H9 (cell line): ENCODE measurements around the gene TTC28. TPM values are rescaled to one million over a fixed set of nuclear protein-coding genes. Genes with fewer than 3 reads are reported as not detected.

Source experiments
- DNase-seq: peaks from one replicate; pipeline ENCODE4 v3.0.0-alpha.2; 2017
- H2AFZ ChIP-seq: one replicate; pipeline ENCODE4 v1.6.1; 2013; ENCODE audit warnings: mild to moderate bottlenecking, low read length, control low read depth, moderate library complexity
- H2AK5ac ChIP-seq: 2 replicates; pipeline ENCODE4 v1.6.1; 2013; ENCODE audit warnings: low read length, control low read depth, mixed read lengths; ENCODE audit not compliant: insufficient read length
- H2BK120ac ChIP-seq: one replicate; pipeline ENCODE4 v1.6.1; 2013; ENCODE audit warnings: low read depth, mild to moderate bottlenecking, low read length, control low read depth, inconsistent platforms; ENCODE audit not compliant: poor library complexity, severe bottlenecking
- H2BK12ac ChIP-seq: 2 replicates; pipeline ENCODE4 v1.6.1; 2013; ENCODE audit warnings: low read length, control low read depth, mixed read lengths, low read depth; ENCODE audit not compliant: insufficient read length
- H2BK15ac ChIP-seq: 2 replicates; pipeline ENCODE4 v1.6.1; 2013; ENCODE audit warnings: low read depth, low read length, control low read depth
- H2BK20ac ChIP-seq: one replicate; pipeline ENCODE4 v1.6.1; 2013; ENCODE audit warnings: low read depth, mild to moderate bottlenecking, low read length, control low read depth, inconsistent platforms; ENCODE audit not compliant: poor library complexity, severe bottlenecking
- H2BK5ac ChIP-seq: 2 replicates; pipeline ENCODE4 v1.6.1; 2013; ENCODE audit warnings: low read length, control low read depth, mixed read lengths; ENCODE audit not compliant: insufficient read length
- H3K14ac ChIP-seq: 2 replicates; pipeline ENCODE4 v1.6.1; 2013; ENCODE audit warnings: low read length, control low read depth; ENCODE audit not compliant: insufficient read depth
- H3K18ac ChIP-seq: 2 replicates; pipeline ENCODE4 v1.6.1; 2013; ENCODE audit warnings: low read depth, mild to moderate bottlenecking, mixed read lengths, low read length, control low read depth; ENCODE audit not compliant: insufficient read length
- H3K23ac ChIP-seq: 2 replicates; pipeline ENCODE4 v1.6.1; 2013; ENCODE audit warnings: low read length, control low read depth, mixed read lengths, low read depth; ENCODE audit not compliant: insufficient read length
- H3K23me2 ChIP-seq: 2 replicates; pipeline ENCODE4 v1.6.1; 2013; ENCODE audit warnings: low read depth, mild to moderate bottlenecking, mixed read lengths, low read length, control low read depth; ENCODE audit not compliant: insufficient read length, poor library complexity, severe bottlenecking
- H3K27ac ChIP-seq: 2 replicates; pipeline ENCODE4 v1.5.1; 2013; ENCODE audit warnings: low read length, control low read depth, mixed read lengths, low read depth; ENCODE audit not compliant: insufficient read length
- H3K27me3 ChIP-seq: 2 replicates; pipeline ENCODE4 v1.6.1; 2013; ENCODE audit warnings: low read length, control low read depth, inconsistent platforms; ENCODE audit not compliant: insufficient read depth
- H3K4ac ChIP-seq: 2 replicates; pipeline ENCODE4 v1.6.1; 2013; ENCODE audit warnings: low read depth, mild to moderate bottlenecking, control low read depth, inconsistent platforms, low read length, moderate library complexity
- H3K4me1 ChIP-seq: 2 replicates; pipeline ENCODE4 v1.6.1; 2013; ENCODE audit warnings: low read length, control low read depth, inconsistent platforms; ENCODE audit not compliant: insufficient read depth
- H3K4me2 ChIP-seq: 2 replicates; pipeline ENCODE4 v1.6.1; 2013; ENCODE audit warnings: low read length, control low read depth, mixed read lengths; ENCODE audit not compliant: insufficient read length, insufficient read depth
- H3K56ac ChIP-seq: 2 replicates; pipeline ENCODE4 v1.6.1; 2013; ENCODE audit warnings: low read depth, mild to moderate bottlenecking, mixed read lengths, low read length, control low read depth; ENCODE audit not compliant: insufficient read length
- H3K79me1 ChIP-seq: 2 replicates; pipeline ENCODE4 v1.6.1; 2013; ENCODE audit warnings: low read depth, mild to moderate bottlenecking, moderate library complexity, low read length, control low read depth, inconsistent platforms; ENCODE audit not compliant: insufficient read depth, poor library complexity, severe bottlenecking
- H3K79me2 ChIP-seq: 2 replicates; pipeline ENCODE4 v1.6.1; 2013; ENCODE audit warnings: low read length, control low read depth, inconsistent platforms; ENCODE audit not compliant: insufficient read depth
- H3K9ac ChIP-seq: 2 replicates; pipeline ENCODE4 v1.6.1; 2013; ENCODE audit warnings: low read length, control low read depth, mixed read lengths; ENCODE audit not compliant: insufficient read length; ENCODE audit errors: extremely low read depth
- H3K9me3 ChIP-seq: one replicate; pipeline ENCODE4 v1.6.1; 2013; ENCODE audit warnings: low read depth, low read length, inconsistent platforms; ENCODE audit not compliant: control insufficient read depth
- H3T11ph ChIP-seq: one replicate; pipeline ENCODE4 v1.6.1; 2013; ENCODE audit warnings: mild to moderate bottlenecking, low read length, control low read depth, inconsistent platforms
- H4K20me1 ChIP-seq: one replicate; pipeline ENCODE4 v1.6.1; 2013; ENCODE audit not compliant: control insufficient read depth, insufficient read length, insufficient read depth
- H4K5ac ChIP-seq: 2 replicates; pipeline ENCODE4 v1.6.1; 2013; ENCODE audit warnings: low read depth, mild to moderate bottlenecking, mixed read lengths, low read length, control low read depth; ENCODE audit not compliant: insufficient read length
- H4K8ac ChIP-seq: replicated peaks from 2 replicates; pipeline ENCODE4 v1.6.1; 2013; ENCODE audit warnings: low read length, control low read depth, mixed read lengths, low read depth; ENCODE audit not compliant: insufficient read length
- H4K91ac ChIP-seq: 2 replicates; pipeline ENCODE4 v1.6.1; 2013; ENCODE audit warnings: low read depth, mild to moderate bottlenecking, moderate library complexity, mixed read lengths, low read length, control low read depth; ENCODE audit not compliant: insufficient read length
- H3K27ac Mint-ChIP-seq, 3 experiments: 2 replicates in 2 of 3; 3 replicates in 1 of 3; pipeline ENCODE4 v1.8.0; 2020 to 2021; ENCODE audit warnings: mixed read lengths in 3 of 3, mild to moderate bottlenecking in 1 of 3, moderate library complexity in 1 of 3
- H3K27me3 Mint-ChIP-seq: 2 replicates; pipeline ENCODE4 v1.8.0; 2021; ENCODE audit warnings: low read depth, mild to moderate bottlenecking, moderate library complexity, mixed read lengths
- H3K36me3 Mint-ChIP-seq, 3 experiments: 2 replicates in 2 of 3; 3 replicates in 1 of 3; pipeline ENCODE4 v1.8.0; 2020 to 2021; ENCODE audit warnings: low read depth in 3 of 3, mixed read lengths in 3 of 3; ENCODE audit not compliant: insufficient read depth in 1 of 3
- H3K4me1 Mint-ChIP-seq, 2 experiments: 2 replicates each; pipeline ENCODE4 v1.8.0; 2020; ENCODE audit warnings: mixed read lengths in 2 of 2
- H3K4me3 Mint-ChIP-seq, 2 experiments: 2 replicates in 1 of 2; 3 replicates in 1 of 2; pipeline ENCODE4 v1.8.0; 2020 to 2021; ENCODE audit warnings: mild to moderate bottlenecking in 2 of 2, mixed read lengths in 2 of 2, moderate library complexity in 1 of 2
- H3K9me3 Mint-ChIP-seq, 2 experiments: 2 replicates in 1 of 2; 3 replicates in 1 of 2; pipeline ENCODE4 v1.8.0; 2020; ENCODE audit warnings: mild to moderate bottlenecking in 2 of 2, mixed read lengths in 2 of 2, moderate library complexity in 1 of 2
- CTCF ChIP-seq: fragments of 200-600 bp; sonication (generic); conservative IDR thresholded peaks from 3 replicates; pipeline ENCODE4 v1.8.0; 2021; ENCODE audit warnings: antibody characterized with exemption, mild to moderate bottlenecking
- WGBS: extraction: QIAGEN DNeasy Blood & Tissue Kit; methylation state at CpG from one replicate; pipeline ENCODE4 v1.1.7; 2013; ENCODE audit warnings: missing lambda C conversion rate, low lambda C conversion rate, mixed read lengths; ENCODE audit not compliant: insufficient read length; ENCODE audit errors: extremely low coverage; 5-methylcytosine and 5-hydroxymethylcytosine counted together
- total RNA-seq: library from RNA; stranded (reverse); gene quantifications from 2 replicates; pipeline ENCODE4 v1.2.1, GENCODE V29; 2021

Gene TTC28
- total RNA-seq, 1 experiment from 2014 or later = 13.6 TPM

- Histone ChIP-seq H2AK5ac (no peak overlapping the region), H3K4me1 (peaks cover 7% of the 10 kb centered on the region), H3K9ac (no peak overlapping the region), H3K79me2 (no peaks in the 10 kb centered on the region), H3T11ph (no peak overlapping the region), H4K8ac (no peak overlapping the region), H3K9me3 (no peaks in the 10 kb centered on the region), H3K56ac (no peak overlapping the region), H3K18ac (no peak overlapping the region), H2AFZ (no peak overlapping the region), H2BK120ac (no peak overlapping the region), H2BK12ac (no peak overlapping the region), H3K79me1 (no peaks in the 10 kb centered on the region), H3K27ac (no peak overlapping the region), H2BK15ac (no peak overlapping the region), H3K23me2 (no peaks in the 10 kb centered on the region), H3K4me2 (no peak overlapping the region), H3K27me3 (no peaks in the 10 kb centered on the region), H2BK5ac (no peak overlapping the region), H4K91ac (no peak overlapping the region), H3K4ac (no peak overlapping the region), H4K5ac (no peak overlapping the region), H3K14ac (no peak overlapping the region), H3K23ac (no peak overlapping the region), H4K20me1 (no peaks in the 10 kb centered on the region), H2BK20ac (no peak overlapping the region)
- H3K9me3 Mint-ChIP-seq = no peaks in the 10 kb centered on the region
- H3K4me1 Mint-ChIP-seq = peaks cover 32 to 41% of the 10 kb centered on the region in 2 experiments
- TF ChIP-seq CTCF = no peak
- DNase-seq = no peak
- no CpG with 5 or more reads among the region's 2 CpGs for WGBS
- H3K27me3 Mint-ChIP-seq = no peaks in the 10 kb centered on the region
- no peak overlapping the region for H3K4me3 Mint-ChIP-seq
- no peaks in the 10 kb centered on the region for H3K36me3 Mint-ChIP-seq
- H3K27ac Mint-ChIP-seq = no peak overlapping the region
Measured at GRCh38 chr22:28141614-28142013, 538.0 kb downstream of the TTC28 start.
